Suprapubic skin (tissue), 3 donors: ENCODE results near the gene SZT2.

Source experiments
- CTCF ChIP-seq, 2 donors: fragments of 200-600 bp in 1 of 2; fragments of 450-650 bp in 1 of 2; sonication (generic) in 1 of 2; IDR thresholded peaks; one replicate each; pipeline ENCODE4 v1.5.1; 2016 to 2019; ENCODE audit warnings: antibody characterized with exemption in 2 of 2, mild to moderate bottlenecking in 1 of 2, moderate library complexity in 1 of 2
- POLR2AphosphoS5 ChIP-seq, 3 donors: sonication (generic); formaldehyde crosslinking; IDR thresholded peaks; one replicate each; pipeline ENCODE4 v1.6.1; 2017; ENCODE audit warnings: antibody characterized with exemption in 3 of 3

DNA sequence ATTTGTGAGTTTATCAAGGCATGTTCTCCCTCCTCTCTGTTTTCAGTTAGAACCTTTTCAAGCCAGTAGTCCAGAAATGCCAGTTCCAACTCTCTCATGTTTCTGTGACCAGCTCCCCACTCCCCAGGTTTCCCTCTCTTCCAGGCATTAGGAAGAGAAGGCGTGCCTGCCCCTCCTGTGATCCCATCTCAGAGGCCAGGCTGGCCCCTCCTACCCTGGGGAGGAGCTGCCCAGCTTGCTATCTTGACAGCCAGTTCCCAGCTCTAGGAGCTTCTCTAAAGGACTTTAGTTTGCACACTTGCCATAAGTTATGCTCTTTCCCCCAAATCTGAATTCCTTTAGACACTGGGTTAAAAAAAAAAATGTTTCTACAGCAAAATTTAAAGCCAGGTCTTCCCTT, 55.1 kb downstream of the SZT2 start:
- no peak for TF ChIP-seq CTCF (IDR thresholded peaks at IDR 0.05)
- no peak for TF ChIP-seq POLR2AphosphoS5 (IDR thresholded peaks at IDR 0.05)
